GM18519 (cell line): ENCODE data around the gene CNTNAP5.

Experiments
- ATAC-seq: cut with Tn5 transposase; IDR thresholded peaks from one replicate; pipeline ENCODE4 v1.9.1; 2021; ENCODE audit warnings: mild to moderate bottlenecking, moderate library complexity; ENCODE audit not compliant: unreplicated experiment, low FRiP score

CNTNAP5 gene

DNA sequence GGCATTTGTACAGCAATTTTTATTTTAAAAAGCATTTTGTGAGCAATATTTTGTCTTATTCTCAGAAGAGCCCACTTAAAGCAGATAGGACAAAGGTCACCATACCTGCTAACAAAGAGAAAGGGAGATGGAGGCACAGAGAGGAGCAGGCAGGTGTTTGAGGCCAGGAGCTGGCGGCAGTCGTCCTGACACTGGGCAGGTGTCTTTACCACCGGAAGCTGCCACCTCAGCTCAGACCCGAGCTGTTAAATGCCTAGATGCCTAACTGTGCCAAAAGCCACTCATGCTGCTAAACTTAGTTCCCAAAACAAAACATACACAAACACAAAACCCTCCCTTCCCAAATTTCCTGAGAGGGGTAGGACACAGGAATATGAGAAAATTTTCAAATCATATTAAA lies 120.9 kb downstream of the CNTNAP5 start:
- ATAC-seq, result no peak

DNA sequence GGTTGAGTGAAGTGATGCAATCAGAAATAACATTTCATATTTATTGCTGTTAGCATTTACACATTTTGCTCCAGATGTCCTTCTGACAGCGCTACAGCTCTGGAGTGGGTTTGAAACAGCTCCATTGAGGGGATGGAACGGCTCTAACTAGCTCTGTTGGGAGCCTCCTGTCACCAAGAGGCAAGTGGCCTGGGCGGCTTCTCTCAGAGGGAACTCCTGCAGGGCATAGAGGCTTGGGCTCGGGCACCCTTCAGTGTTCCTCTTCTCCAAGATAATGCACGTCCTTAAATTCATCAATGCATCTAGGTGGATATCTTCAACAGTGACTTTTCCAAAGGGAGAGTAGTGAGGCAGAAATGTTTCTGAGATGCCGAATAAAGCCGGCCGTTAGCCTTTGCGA lies 122.5 kb downstream of the CNTNAP5 start:
- no peak for ATAC-seq

DNA sequence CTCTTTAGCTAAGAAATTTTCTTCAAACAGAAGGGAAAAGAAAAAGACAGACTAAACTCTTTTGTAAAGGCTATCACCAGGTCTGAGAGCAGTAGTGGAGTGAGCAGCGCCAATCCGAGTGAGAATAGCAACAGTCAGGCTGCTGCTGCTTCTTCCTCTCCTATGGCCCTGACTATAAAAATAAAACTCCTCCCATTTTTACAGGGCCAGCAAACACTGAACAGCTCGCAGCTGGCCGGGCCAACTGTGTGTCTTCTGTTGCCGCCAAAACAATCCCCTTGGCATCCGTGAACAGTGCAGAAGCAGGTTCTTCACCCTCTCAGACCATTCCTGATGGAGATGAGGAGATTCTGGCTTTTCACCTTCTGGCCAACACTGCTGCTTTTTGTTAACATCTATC lies 124.5 kb downstream of the CNTNAP5 start:
- ATAC-seq, result no peak

DNA sequence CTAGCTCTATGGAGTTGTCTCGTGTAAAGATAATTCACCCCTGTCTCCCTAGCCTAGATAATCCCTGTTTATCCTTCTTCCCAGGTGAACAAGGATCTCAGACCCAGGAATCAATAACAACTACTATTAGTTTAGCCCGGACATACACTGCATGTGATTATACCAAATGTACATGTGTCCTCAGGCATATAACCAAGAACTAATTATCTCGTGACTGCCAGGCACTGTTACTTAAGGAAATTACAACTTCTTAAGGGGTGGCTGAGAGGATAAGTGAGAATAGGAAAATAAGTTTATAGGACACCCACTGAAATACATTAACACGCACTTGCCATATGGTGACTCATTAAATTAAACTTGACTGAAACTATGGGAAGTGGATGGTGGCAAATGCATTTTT lies 126.6 kb downstream of the CNTNAP5 start:
- ATAC-seq, result no peak

DNA sequence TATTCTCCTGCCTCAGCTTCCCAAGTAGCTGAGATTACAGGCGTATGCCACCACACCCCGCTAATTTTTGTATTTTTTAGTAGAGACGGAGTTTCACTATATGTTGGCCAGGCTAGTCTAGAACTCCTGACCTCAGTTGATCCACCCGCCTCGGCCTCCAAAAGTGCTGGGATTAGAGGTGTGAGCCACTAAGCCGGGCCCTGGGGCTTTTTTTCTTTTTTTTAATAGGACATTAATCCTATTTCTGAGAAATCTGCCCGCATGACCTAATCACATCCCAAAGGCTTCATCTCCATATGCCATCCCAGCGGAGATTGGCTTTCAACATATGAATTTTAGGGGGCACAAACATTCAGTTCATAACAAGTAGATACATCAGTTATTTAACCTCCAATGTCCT lies 128.6 kb downstream of the CNTNAP5 start:
- ATAC-seq, result no peak

DNA sequence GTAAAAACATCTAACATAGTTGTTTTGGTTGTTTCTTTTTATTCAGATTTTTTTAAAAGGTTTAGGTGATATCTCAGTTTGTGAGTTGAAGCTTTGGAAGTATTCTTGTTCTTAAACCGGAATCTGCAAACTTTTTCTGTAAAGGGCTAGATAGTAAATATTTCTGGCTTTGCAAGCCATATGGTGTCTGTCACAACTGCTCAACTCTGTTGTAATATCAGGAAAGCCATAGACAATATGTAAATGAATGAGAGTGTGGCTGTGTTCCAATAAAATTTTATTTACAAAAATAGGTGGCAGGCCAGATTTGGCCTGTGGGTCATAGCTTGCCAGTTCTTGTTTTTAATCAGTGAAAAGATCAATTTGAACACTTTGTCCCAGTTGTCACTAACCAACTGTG lies 134.1 kb downstream of the CNTNAP5 start:
- ATAC-seq, result no peak

DNA sequence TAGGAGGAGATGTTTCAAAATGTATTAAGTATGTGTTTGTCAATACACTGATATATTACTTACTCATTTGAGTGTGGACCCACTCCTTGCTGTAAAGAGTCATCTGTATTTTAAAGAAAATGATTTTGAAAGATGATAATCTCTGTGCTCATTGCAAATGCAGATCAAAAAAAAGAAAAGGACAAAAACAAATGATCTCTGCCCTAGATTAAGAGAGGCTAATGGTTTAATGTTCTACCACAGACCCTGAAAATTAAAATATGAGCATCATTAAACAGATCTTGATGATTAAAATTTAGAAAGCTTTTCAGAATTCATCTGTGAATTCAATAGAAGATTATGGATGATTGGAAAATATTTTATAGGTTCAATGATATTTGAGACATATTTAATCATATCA lies 136.5 kb downstream of the CNTNAP5 start:
- no peak for ATAC-seq

DNA sequence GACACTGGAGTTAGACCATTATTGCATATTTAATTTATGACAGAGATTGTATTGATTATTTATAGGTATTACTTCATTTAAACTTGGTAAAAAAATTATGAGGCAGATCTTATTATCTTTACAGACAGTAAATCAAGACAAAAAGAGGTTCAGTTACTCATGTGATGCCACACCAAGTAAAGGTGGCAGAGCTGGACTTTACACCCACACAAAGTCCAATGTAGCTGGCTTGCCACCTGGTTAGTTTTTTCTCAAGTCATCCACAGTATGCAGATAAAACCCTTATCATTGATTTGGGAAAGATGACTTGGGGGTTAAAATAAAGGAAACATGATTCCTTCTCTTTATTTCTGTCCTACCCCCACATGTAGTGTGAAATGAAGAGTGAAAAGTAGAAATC lies 137.2 kb downstream of the CNTNAP5 start:
- no peak for ATAC-seq

DNA sequence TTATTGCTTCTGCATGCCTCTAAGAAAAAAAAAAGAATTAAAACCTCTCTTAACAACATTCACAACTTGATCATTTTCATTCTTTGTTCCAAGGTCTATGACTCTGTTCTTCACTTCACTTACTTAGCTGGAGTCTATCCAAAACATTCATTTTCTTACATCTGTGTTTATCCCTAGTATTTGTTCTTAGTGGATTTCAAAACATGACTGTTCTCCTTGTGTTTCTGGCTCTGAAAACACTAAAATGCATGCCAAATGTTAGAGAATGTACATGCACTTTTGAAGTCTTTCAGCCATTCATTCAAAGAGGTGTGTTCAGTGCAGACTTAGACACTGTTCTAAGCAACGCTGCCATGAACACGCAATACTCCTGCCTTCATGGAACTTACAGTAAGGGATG lies 138.8 kb downstream of the CNTNAP5 start:
- no peak for ATAC-seq

DNA sequence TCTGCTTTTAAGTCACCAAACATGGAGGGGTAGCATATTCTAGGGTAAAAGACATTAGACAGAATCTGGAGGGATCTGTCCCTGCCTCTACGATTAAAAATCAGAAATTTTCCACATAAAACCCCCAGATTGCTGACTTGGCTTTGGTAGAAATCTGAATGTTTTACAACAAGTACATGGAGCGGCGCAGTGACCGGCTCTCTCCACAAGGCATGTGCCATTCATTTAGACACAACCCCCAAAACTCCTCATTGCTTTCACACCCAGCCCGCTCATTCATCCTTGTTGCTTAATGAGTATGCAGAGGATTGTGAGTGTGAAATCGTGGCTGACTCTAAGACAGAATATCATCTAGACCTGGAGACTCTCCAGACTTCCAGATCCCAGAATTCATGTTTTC lies 140.6 kb downstream of the CNTNAP5 start:
- no peak for ATAC-seq

DNA sequence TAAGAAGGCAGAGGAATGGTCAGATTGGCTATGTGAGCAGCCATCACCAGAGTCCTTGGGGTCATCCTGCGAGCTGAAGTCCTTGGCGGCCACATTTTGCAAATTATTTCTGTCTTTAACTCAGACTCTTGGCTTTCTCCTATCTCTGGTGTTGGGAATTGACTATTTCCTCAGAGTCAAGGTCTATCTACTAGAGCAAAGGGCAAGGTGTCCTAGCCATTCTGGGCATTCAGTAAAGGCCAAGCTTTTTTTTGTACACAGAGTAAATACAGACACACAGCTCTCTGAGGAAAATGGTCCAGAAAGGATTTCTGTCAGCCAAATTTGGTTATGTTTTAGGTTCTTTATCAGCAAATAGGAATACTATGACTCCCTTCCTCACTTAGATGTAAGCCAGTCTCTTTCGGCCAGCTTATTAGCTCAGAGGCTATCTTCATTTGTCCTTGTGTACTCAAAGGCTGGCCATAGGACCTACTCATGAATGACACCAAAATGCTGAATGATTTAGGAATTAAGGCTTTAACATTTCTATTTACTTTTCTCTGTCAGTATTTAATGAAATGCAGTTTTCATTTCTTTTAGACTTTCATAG lies 146.5 kb downstream of the CNTNAP5 start:
- ATAC-seq, result no peak

DNA sequence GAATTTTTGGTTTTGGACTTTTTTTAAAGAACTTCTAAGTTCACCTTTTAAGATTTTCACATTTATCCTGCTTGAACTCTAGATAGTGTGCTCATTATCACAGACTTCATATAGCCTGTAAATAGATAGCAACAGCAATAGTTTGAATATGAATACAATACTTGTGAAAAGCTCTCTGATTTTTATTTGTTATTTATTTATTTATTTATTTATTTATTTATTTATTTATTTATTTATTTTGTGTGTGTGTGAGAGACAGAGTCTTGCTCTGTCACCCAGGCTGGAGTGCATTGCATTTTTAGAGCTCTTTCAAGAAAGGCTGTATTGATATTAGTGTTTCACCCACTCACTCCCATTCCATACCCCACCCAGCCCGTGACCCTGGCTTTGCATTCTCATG lies 153.6 kb downstream of the CNTNAP5 start:
- no peak for ATAC-seq

DNA sequence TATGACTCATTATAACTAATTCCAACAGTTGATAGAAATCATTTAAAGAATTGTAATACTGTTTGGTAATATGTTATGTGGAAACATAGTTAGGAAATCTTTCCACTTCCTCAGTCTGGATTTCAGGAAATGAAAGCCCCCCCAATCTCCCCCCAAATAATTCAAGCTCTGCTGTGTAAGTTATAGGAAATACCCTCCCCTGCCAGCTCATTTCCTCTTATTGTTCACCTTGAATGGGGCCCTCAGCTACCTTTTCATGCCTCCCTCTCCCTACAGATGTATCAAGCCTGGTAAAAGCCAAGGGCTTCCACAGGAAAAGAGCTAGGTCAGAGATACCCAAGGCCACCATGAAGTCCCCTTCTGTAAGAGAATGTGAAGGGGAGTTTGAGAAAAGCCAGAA lies 155.5 kb downstream of the CNTNAP5 start:
- no peak for ATAC-seq

DNA sequence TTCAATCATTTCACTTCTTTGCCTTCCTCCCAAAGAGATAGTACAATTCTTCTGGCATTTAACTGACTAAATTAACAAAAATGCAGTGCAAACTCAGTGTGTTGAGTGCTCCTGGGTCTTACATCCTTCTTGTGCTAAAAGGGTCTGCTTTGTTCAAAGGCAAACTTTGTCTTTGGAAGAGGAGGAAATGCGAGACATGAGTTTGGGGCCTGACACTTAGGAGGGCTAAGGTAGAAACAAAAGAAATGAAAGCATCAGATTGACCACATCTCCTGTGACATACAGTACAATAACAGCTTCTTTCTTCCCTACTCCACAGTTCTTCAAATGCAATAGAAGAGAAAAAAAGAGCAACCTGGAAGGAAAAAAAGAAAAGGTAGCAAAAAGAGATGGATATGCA lies 161.7 kb downstream of the CNTNAP5 start:
- ATAC-seq, result no peak

DNA sequence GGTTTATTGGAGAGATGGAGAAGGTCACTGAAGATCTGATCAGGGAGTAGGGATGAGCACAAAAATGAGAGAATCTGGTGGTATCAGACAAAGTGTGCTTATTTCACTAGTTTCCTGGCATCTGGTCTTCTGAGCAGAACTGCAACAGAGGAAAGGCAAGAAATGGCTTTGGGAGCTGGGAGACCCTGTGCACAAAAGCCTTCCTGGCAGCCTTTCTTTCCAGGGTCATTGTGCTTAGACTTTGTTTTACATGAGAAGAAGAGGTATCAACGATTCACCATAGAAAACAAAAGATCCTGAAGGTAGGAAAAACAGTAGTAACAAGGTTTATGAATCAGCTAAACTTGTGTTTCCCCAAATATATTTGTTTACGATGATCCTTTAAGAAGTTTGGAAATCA lies 162.9 kb downstream of the CNTNAP5 start:
- ATAC-seq, result no peak

DNA sequence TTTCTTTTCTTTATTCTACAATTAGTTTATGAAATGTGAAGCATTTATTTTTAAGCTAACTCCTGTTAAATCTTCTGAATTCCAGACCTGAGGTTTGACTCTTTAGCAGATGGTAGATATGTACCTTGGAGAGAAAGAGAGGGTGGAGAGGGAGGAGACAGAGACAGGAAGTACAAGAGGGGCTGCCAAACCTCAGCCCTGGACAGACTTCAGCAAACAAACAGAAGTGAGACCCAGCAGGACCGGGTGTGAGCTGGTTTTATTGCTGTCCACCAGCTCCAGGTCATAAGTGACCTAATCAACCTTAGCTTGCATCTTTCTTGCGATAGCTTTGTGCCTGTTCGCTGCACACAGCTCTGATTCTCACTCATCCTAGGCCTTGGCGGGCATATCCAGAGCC lies 168.6 kb downstream of the CNTNAP5 start:
- no peak for ATAC-seq

DNA sequence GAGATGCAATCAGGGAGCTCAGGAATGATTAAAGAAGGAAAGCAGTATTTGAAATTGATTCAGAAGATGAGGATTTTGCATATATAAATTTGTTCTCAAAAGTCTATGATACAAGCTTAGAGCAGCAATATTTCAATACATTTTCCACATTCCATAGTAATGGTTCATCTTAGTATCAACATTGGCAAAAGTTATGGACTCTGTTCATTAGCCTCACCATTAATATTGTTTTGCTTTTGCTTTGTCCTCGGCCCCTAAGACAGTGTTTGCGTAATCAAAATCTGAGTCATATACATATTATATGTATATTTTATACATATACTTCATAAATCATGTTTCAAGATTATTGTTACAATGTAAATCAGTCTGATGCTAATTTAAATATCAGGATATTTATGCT lies 176.6 kb downstream of the CNTNAP5 start:
- no peak for ATAC-seq

DNA sequence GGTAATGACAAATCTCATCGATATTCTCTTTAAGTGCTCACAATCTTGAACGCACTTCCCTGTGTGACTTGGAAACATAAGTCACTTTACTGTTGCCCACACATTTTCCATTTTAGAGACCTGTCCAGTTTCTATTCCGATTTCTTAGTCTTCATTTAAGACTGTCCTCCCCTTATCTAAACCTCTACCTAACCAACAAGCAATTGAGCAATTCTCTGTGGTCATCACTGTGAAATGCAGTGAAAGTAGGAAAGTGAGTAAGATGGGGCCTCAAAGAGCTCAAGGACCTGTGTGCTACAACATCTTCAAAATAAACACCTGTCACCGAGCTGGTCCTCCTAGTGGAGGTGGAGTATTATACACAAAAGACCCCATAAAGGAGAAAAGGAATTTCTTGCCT lies 184.4 kb downstream of the CNTNAP5 start:
- no peak for ATAC-seq

DNA sequence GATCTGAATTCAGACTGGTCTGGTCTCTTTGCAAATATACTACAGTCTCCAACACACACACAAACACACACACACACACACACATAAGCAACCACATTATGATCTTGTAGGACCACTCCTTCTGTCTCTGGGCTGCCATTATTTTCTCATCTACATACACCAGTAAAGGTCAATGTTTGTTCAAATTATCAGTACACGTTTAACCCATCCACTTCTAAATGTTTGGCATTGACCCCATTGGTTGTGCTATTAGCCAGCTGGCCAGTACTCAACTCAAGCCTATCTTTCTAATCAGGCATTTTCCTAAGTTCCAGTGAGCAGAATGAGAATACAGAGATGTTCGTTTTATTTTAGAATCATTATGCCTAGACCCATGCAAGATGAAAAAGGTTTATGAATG lies 186.4 kb downstream of the CNTNAP5 start:
- no peak for ATAC-seq

DNA sequence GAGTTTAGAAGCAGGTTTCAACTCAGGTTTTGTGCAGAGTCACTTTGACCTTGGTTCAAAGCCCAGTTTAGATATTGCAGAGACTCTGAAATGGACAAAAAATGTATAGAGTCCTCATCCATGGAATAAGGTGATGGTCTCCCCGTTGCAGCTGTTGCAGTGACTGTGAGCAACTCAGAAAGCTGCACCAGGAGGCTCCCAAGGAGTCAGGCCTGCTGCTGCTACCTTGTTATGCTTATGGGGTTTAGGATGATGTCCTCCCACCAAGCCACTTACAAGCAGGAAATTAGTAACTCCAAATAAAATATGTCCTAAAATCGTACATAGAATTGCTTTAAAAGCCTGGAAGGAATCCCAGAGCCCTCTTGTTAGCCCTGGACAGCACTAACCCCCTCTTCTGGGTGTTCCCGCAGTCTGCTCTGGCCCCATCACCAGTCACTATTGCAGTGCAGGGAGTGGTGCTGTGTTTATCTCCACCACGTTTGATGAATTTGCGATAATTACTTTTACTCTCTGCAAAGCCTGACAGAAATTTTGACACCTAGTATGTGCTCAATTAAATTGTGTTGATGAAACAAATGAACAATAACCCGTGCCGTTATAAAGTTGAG lies 189.0 kb downstream of the CNTNAP5 start:
- ATAC-seq, result no peak

DNA sequence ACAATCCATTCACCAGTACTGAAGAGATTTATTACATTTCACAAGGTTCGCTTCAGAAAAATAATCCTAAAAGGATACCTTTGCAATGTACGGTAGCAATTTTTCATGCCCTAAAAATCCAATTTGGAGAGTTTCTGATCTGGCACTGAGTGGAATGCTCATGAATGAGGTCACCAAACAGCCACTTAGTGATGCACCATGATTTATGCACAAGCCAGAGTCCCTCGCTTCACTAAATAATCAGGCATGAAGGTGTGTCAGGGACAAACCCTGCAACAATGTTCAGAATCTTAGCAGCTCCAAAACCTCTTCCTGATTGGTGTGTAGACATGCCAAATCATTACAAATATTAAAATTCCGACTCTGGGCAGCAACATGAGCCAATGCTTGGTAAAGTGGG lies 221.1 kb downstream of the CNTNAP5 start:
- no peak for ATAC-seq

DNA sequence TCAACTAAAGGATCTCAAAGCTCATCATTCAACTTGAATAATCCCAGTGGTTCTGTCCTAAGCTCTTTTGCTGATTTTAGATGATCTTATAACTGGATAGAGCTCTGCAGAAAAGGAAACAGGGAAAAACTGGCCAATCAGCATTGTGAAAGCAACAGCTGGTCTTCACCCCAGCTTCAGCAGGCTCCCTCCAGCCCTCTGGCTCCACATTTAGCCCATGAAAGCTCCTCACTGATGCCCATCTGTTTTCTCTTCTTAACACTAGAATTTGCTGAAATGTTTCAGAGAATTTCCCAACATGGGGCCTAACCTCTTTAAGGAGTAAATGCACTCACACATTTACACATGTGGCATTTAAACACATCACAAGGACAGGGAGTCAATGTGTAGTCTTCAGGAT lies 223.3 kb downstream of the CNTNAP5 start:
- ATAC-seq, result no peak

DNA sequence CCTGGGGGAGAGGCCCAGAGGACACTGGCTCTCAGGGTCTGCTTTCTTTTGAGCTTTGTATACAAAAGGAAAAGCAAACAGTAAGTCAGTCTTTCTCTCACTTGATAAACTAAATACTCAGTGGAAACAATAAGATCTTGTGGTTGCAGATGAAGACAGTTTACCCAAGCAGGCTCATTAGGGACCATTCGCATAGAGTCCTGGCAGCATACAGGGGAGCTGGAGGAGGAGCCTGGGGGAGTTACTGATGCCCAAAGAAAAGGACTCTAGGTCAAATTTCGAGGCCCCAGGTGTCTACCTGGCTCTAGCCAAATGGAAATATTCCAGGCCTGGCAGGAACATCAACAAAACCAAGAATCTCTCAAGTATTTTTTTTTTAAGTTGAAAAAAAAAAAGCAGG lies 225.3 kb downstream of the CNTNAP5 start:
- ATAC-seq, result no peak
